ENCODE measurements around the gene GNB5.

GNB5 gene

GRCh38 chr15:52164631-52165265 lies 26.4 kb downstream of the GNB5 start:
- DNase-seq, result no peak

GRCh38 chr15:52163321-52164190 lies 27.6 kb downstream of the GNB5 start:
- DNase-seq, result no peak

- DNase-seq, result no peak
Observed at GRCh38 chr15:52162876-52163275, 28.3 kb downstream of the GNB5 start.

- no peak for DNase-seq
Observed at GRCh38 chr15:52162260-52162659, 28.9 kb downstream of the GNB5 start.

GRCh38 chr15:52161406-52161966 lies 29.7 kb downstream of the GNB5 start:
- no peak for DNase-seq

GRCh38 chr15:52159645-52160044 lies 31.5 kb downstream of the GNB5 start:
- no peak for DNase-seq

GRCh38 chr15:52158084-52158765 lies 33.0 kb downstream of the GNB5 start:
- no peak for DNase-seq

GRCh38 chr15:52155878-52156277 lies 35.3 kb downstream of the GNB5 start:
- no peak for DNase-seq

GRCh38 chr15:52154896-52155865 lies 36.0 kb downstream of the GNB5 start:
- DNase-seq, result no peak

GRCh38 chr15:52153900-52154895 lies 37.0 kb downstream of the GNB5 start:
- DNase-seq, result no peak

- no peak for DNase-seq
Observed at GRCh38 chr15:52151353-52151752, 39.8 kb downstream of the GNB5 start.

GRCh38 chr15:52150871-52151270 lies 40.3 kb downstream of the GNB5 start:
- DNase-seq, result no peak

GRCh38 chr15:52150043-52150825 lies 41.0 kb downstream of the GNB5 start:
- no peak for DNase-seq

GRCh38 chr15:52148403-52148802 lies 42.8 kb downstream of the GNB5 start:
- no peak for DNase-seq

GRCh38 chr15:52146776-52147175 lies 44.4 kb downstream of the GNB5 start:
- no peak for DNase-seq

- no peak for DNase-seq
Observed at GRCh38 chr15:52146261-52146660, 44.9 kb downstream of the GNB5 start.

- no peak for DNase-seq
Observed at GRCh38 chr15:52144656-52145178, 46.5 kb downstream of the GNB5 start.

GRCh38 chr15:52143873-52144272 lies 47.3 kb downstream of the GNB5 start:
- DNase-seq, result no peak

GRCh38 chr15:52140646-52141045 lies 50.5 kb downstream of the GNB5 start:
- DNase-seq, result no peak

Measured in SIG-M5 (cell line).